K562 (cell line): Measurements from ENCODE around the gene VAMP8. TPM values are rescaled to one million over a fixed set of nuclear protein-coding genes. Genes with fewer than 3 reads are reported as not detected.

Experiments used
- ARNT ChIP-seq, 2 experiments: fragments of 450-650 bp; IDR thresholded peaks; 2 replicates each; pipeline ENCODE4 v1.6.1; 2016; ENCODE audit warnings: mild to moderate bottlenecking in 1 of 2
- ATF6 ChIP-seq: sonication (generic); formaldehyde crosslinking; IDR thresholded peaks from 2 replicates; pipeline ENCODE4 v1.4.0; 2020; ENCODE audit warnings: mild to moderate bottlenecking, missing genetic modification reagents
- DLX4 ChIP-seq: fragments of 250-450 bp; sonication (Bioruptor Pico); IDR thresholded peaks from 2 replicates; pipeline ENCODE4 v1.6.1; 2021; ENCODE audit warnings: mild to moderate bottlenecking
- E4F1 ChIP-seq: fragments of 250-450 bp; sonication (Bioruptor Pico); IDR thresholded peaks from 2 replicates; pipeline ENCODE4 v1.5.0; 2021; ENCODE audit warnings: mild to moderate bottlenecking, borderline replicate concordance
- NBN ChIP-seq: fragments of 450-650 bp; IDR thresholded peaks from 2 replicates; pipeline ENCODE4 v1.6.1; 2016; ENCODE audit warnings: low read depth, mild to moderate bottlenecking
- RAD21 ChIP-seq, 2 experiments: fragments of 250-450 bp in 1 of 2; fragments of 450-650 bp in 1 of 2; sonication (Bioruptor Pico) in 1 of 2; formaldehyde crosslinking in 1 of 2; IDR thresholded peaks in 1 of 2; conservative IDR thresholded peaks in 1 of 2; 2 replicates each; pipeline versions ENCODE4 v1.4.0 to v1.8.0; 2020 to 2022; ENCODE audit warnings: mild to moderate bottlenecking in 2 of 2, moderate library complexity in 1 of 2
- RBFOX2 ChIP-seq: fragments of 200-400 bp; formaldehyde crosslinking; IDR thresholded peaks from 2 replicates; pipeline ENCODE4 v1.6.1; 2017; ENCODE audit warnings: low read depth, mild to moderate bottlenecking, low read length, moderate library complexity
- TARDBP ChIP-seq: fragments of 450-650 bp; IDR thresholded peaks from 2 replicates; pipeline ENCODE4 v1.6.1; 2016
- TFAP4 ChIP-seq: sonication (generic); formaldehyde crosslinking; IDR thresholded peaks from 2 replicates; pipeline ENCODE4 v1.8.0; 2022; ENCODE audit warnings: missing genetic modification reagents, mild to moderate bottlenecking, moderate library complexity, borderline replicate concordance
- ZKSCAN1 ChIP-seq: fragments of 150-350 bp; IDR thresholded peaks from 2 replicates; pipeline ENCODE4 v1.6.1; 2016; ENCODE audit warnings: low read depth, low read length
- ZNF165 ChIP-seq: fragments of 250-450 bp; sonication (Bioruptor Pico); IDR thresholded peaks from 2 replicates; pipeline ENCODE4 v1.4.0; 2020; ENCODE audit warnings: borderline replicate concordance
- ZNF316 ChIP-seq: fragments of 450-650 bp; IDR thresholded peaks from 2 replicates; pipeline ENCODE4 v1.6.1; 2016
- ZNF592 ChIP-seq: fragments of 450-650 bp; IDR thresholded peaks from 2 replicates; pipeline ENCODE4 v1.6.1; 2017; ENCODE audit warnings: antibody characterized with exemption, mild to moderate bottlenecking
- polyA plus RNA-seq, 8 experiments: library from polyadenylated mRNA; depleted of rRNA in 4 of 8; stranded (reverse) in 5 of 8; unstranded in 3 of 8; fragments of >200 nt; fragmentation: Nextera tagmentation in 2 of 8; fragmentation: Illumina TruSeq in 1 of 8; extraction: Ambion mirVana in 2 of 8; extraction: Trizol in 1 of 8; gene quantifications; 2 replicates each; pipeline versions ENCODE4 v1.2.1 to v1.2.3, GENCODE V29; 2011 to 2014; ENCODE audit warnings: inconsistent platforms in 1 of 8, missing spikeins in 1 of 8
- total RNA-seq, 7 experiments: library from RNA; depleted of rRNA in 6 of 7; stranded (reverse); fragments of >200 nt in 6 of 7; fragmentation: Illumina TruSeq in 2 of 7; extraction: Trizol in 2 of 7; gene quantifications; 2 replicates each; pipeline versions ENCODE4 v1.2.1 to v1.2.3, GENCODE V29; 2011 to 2021; ENCODE audit warnings: low replicate concordance in 1 of 7

VAMP8 gene
- total and polyA plus RNA-seq, 9 of the 15 experiments (the other 6 are each of a cell fraction or from before 2014, with no cell fraction given), result 107 to 571 (median 248) TPM

GRCh38 chr2:85561280-85562212, 15.8 kb upstream of the VAMP8 start, which contains the start of gene GGCX (continued):
- TF ChIP-seq ZNF592, result no peak
- peak; percentile 96 for TF ChIP-seq TFAP4 (CRISPR knock-in tag)
- TF ChIP-seq ZNF316, result no peak
- 0 out of 2 replicates have a peak, but pooled peaks have one; percentile 17 for TF ChIP-seq ZKSCAN1
- TF ChIP-seq ZNF165 (CRISPR knock-in tag), result no peak
- TF ChIP-seq RBFOX2, result peak; percentile 93
- TF ChIP-seq TARDBP, result peak; percentile 29; the same call in 1 of the 2 replicates
- peak in 1 of 2 experiments; percentile 8; a peak in 1 of 4 replicates for TF ChIP-seq RAD21 (CRISPR knock-in tag; conservative IDR thresholded peaks at IDR 0.05 in 1 of 2, IDR thresholded peaks at IDR 0.05 in 1 of 2)
- peak; percentile 99 for TF ChIP-seq E4F1 (CRISPR knock-in tag)
- peak in 1 of 2 experiments; percentile 60; a peak in 1 of 4 replicates for TF ChIP-seq ARNT (IDR thresholded peaks at IDR 0.05)
- no peak for TF ChIP-seq DLX4 (CRISPR knock-in tag)
- peak; percentile 77; the same call in 1 of the 2 replicates for TF ChIP-seq NBN
- TF ChIP-seq ATF6 (CRISPR knock-in tag), result peak; percentile 31; the same call in 1 of the 2 replicates
